Epidermal melanocyte (primary cell): ENCODE results near the gene GSTM1.
"Not testable (repeated sequence)": the region's sequence is repeated elsewhere in the genome, so short reads cannot be mapped to it uniquely, and the experiment has no call there.

Experiments
- DNase-seq: peaks from one replicate; pipeline ENCODE4 v3.0.0; 2011; ENCODE audit warnings: low spot score; ENCODE audit not compliant: insufficient read length

GSTM1 gene

DNA sequence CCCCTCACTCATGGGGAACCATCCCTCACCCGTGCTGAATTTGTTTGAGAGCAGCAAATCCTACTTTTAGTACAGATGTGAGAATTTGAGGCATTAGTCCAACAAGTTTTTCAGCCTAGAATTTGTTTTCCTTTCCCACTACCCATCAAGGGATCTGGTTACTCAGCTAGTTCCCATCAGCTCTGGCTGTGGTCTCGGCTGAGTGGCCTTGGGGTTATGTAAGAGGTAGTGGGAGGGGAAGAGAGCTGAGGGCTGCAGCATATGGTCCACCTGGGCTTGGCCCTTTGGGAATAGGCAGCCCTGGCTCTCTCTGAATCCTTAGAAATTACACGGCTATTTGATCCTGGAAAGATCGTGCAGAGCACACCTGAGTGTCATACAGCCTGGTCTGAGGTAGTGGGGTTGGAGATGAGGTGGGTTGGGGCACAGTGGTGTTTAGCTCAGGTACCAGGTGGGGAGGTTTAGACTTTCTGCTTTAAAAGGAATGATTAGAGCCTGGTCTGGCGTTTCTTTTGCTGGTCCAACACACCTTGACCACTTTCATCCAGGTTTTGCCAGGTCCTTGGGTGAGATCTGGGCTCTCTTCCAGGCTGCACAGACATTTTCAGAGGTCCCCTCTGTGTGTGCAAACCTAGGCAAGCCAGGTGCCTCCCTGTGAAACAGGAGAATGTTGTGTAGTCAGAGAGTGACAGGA lies 27.5 kb upstream of the GSTM1 start:
- no peak for DNase-seq

DNA sequence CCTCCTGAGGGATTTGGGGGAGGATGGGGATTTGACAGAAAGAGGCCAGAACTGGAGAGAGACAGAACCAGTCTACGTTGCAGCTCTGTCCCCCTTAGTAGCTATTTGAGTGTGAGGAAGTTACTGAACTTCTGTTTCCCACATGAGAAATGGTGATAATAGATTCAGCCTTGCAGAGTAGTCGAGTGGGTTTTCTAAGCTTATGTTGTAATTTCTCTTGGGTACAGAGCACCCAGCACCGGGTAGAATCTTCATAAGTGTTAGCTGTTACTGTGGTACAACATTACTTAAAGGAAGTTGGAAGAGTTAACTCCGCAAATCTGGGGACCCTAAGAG lies 27.0 kb upstream of the GSTM1 start:
- not testable (repeated sequence) for DNase-seq

DNA sequence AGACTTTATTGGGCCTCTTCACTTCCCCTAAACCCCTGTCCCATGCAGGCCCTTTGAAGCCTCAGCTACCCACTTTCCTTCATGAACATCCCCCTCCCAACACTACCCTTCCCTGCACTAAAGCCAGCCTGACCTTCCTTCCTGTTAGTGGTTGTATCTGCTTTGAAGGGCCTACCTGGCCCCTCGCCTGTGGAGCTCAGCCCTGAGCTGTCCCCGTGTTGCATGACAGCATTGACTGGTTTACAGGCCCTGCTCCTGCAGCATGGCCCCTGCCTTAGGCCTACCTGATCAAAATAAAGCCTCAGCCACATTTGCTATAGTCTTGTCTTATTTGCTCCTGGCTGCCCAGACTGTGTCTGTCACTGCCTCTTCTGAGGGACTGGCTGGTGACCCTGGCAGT lies 26.2 kb upstream of the GSTM1 start:
- no peak for DNase-seq

DNA sequence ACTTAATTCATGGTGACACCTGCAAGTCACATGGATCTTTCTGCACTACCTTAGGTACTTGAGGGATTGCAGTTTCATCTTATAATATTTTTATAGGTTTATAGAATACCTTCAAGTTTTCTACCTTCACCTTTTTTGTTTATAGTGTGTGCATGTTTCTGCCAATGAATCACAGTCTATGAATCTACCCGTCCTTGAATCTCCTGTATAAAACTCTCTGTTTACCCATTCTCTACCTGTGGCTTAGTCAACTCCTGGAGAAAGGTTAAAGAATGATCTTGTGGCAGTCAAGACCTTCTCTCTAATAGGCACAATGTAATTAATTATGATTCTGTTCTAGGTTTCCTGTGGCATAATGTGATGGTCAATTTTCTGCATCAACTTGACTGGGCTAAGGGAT lies 22.9 kb upstream of the GSTM1 start:
- DNase-seq = no peak

DNA sequence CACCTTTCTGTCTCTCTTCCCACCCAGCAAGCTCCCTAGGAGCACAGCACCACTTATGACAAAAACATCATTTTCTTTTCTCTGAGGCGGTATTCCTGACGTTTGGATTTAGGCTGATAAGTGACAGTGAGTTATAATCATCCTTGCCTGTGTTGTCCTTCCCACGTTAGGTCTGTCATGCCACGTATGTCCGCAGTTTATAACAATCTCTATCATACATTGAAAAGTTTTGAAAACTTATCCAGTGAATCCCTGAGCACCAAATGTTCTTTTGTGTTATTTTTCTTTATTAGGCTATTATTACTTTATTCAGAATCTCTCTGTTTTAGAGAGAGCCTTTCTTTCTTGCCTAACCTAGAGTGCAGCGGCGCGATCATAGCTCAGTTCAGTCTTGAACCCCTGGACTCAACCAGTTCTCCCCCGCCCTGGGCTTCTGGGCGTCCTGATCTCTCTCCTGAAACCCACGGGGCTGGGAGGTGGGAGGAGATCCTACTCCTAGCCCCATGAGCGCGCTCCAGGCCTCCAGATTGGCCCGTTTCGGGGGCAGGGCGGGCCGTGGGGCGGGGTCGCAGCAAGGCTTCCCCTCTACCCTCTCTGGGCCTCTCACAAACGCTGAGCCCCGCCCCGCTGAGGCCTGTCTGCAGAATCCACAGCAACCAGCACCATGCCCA lies 20.0 kb upstream of the GSTM1 start, which contains the start of gene GSTM2:
Gene GSTM2, plus strand, starts transcription at position 606 of the 671 bp plus-strand sequence. Its CDS starts 59 bp downstream, at position 665.
- peak; percentile 87 for DNase-seq

DNA sequence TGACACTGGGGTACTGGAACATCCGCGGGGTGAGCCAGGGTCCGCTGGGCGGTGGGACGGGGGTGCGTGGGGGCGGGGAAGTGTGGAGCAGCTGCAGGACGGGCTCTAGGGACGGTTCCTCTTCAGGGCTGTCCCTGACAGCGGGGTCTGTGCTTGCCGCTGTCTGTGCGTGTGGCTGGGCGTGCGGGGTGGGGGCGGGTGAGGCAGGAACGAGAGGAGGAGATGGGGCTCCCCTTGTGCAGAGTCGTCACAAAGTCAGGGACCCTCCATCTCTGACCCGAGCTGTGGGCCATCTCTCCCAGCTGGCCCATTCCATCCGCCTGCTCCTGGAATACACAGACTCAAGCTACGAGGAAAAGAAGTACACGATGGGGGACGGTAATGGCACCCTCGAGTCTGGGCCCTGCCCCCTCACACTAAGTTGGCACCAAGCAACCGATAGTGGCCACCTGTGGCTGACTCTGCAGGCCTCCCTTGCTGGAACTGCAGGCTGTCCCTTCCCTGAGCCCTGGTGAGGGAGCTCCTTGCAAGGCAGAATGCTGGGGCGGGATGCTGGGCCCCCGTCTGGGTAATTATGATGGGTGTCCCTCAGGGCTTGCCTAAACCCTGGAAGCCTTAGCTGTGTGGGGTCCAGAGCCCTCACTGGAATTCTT lies 19.4 kb upstream of the GSTM1 start:
- DNase-seq = no peak

DNA sequence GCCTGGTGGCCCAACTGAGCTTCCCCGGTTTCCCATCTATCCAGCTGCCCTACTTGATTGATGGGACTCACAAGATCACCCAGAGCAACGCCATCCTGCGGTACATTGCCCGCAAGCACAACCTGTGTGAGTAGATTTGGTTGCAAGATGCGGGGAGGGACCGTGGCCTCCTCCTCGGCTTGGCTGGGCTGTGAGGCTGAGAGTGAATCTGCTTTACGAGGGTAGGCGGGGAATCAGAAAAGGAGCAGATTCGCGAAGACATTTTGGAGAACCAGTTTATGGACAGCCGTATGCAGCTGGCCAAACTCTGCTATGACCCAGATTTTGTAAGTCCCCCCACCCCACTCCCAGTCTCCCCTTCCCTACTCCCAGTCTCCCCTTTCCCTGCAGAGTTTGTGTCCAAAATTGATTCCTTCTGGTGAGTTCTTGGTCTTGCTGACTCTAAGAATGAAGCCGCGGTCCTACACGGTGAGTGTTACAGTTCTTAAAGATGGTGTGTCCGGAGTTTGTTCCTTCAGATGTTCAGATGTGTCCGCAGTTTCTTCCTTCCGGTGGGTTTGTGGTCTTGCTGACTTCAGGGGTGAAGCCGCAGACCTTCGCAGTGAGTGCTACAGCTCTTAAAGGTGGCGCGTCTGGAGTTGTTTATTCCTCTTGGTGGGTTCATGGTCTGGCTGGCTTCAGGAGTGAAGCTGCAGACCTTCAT lies 18.2 kb upstream of the GSTM1 start:
- no peak for DNase-seq

DNA sequence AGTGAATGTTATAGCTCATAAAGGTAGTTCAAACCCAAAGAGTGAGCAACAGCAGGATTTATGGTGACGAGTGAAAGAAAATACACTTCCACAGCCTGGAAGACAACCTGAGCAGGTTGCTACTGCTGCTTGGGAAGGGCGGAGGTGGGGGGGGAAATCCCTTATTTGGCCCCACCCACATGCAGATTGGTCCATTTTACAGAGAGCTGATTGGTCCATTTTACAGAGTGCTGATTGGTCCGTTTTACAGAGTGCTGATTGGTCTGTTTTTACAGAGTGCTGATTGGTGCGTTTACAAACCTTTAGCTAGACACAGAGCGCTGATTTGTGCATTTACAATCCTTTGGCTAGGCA lies 17.7 kb upstream of the GSTM1 start:
- not testable (repeated sequence) for DNase-seq

DNA sequence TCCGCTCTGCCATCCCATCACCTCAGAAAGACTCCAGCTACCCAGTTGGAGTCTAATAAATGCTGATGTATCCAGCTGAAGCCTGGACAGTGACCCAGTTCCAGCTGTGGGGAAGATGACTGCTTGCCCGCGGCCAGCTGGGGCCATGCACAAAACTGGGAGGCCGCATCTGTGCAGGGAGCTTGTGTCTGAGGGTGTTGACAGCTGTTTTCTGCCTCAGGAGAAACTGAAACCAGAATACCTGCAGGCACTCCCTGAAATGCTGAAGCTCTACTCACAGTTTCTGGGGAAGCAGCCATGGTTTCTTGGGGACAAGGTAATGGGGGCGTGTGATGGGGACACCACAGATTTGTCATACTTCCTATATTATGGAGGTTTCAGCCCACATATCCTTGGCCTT lies 16.6 kb upstream of the GSTM1 start:
- DNase-seq = no peak

DNA sequence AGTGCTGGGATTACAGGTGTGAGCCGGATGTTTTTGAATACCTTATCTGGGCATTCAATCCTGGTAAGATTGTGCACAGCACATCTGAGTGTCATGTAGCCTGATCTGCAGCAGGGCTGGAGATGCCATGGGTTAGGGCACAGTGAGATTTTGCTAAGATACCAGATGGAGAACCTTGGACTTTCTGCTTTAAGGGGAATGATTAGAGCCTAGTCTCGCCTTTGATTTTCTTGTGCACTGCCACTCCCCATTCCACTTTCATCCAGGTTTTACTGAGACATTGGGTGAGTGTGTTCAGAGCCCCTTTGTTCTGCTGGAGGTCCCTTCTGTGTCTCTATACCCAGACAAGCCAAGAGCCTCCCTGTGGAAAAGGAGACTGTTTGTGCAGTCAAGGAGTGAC lies 13.8 kb upstream of the GSTM1 start:
- not testable (repeated sequence) for DNase-seq

DNA sequence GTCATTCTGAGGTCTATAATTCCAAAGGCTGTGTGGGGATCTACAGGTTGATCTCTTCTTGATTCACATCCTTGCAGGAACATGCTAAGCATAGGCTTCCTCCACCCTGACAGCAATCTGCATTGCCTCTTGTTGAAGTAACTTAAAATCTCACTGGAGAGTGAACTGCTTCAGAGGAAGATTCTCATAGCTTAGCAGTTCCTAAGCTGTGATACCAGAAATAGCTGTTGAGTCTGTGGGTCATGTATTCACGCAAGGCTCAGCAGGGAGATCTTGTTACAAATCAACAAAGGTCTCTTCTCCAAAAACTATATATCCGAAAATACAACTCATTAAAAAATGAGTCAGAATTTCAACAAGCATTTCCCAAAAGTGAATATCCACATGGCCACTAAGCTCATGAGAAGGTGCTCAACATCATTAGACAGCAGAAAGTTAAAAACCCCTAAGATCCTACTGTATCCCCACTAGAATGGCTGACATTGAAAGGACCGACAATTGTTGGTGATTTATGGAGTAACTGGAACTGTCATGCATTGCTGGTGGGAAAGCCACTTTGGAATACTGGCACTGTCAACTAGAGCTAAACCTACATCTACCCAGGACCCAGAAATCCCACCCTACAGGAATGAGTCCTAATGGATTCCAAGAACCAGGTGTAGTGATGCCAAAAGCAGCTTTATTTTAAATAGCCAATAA lies 10.8 kb upstream of the GSTM1 start:
- not testable (repeated sequence) for DNase-seq

DNA sequence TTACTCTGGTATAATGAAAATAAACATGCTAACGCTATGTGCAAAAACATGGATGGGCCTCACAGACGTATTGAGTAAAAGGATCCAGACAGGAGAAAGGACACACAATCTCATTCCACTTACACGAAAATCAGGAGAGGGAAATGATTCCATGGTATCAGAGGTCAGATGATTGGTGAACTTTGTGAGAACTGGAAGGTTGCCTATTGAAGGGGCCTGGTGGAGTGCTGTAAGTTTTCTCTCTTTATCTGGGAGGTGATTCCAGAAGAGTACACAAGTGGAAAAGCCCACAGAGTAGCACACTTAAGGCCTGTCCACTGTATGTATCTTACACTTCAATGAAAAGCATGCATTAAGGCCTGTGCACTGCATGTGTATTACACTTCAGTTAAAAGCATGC lies 10.2 kb upstream of the GSTM1 start:
- DNase-seq = no peak

DNA sequence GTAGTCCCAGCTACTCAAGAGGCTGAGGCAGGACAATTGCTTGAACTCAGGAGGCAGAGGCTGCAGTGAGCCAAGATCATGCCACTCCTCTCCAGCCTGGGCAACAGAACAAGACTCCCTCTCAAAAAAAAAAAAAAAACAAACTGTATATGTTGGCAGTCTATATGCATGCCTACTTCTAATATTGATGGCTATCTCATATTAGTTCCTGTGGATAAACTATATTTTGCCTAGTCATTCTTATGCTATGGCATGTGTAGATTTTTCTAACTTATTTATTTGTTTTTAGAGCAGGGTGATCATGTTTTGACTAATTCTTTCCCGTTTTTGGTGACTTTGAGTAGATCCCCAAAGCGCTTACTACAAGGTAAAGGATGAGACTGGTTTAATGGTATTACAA lies 9.0 kb upstream of the GSTM1 start:
- not testable (repeated sequence) for DNase-seq

DNA sequence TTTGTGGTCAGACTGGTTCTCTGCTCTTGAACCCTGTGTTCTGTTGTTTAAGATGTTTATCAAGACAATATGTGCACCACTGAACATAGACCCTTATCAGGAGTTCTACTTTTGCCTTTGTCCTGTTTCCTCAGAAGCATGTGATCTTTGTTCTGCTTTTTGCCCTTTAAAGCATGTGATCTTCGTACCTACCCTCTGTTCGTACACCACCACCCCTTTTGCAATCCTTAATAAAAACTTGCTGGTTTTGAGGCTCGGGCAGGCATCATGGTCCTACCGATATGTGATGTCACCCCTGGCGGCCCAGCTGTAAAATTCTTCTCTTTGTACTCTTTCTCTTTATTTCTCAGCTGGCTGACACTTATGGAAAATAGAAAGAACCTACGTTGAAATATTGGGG lies 2.8 kb upstream of the GSTM1 start:
- not testable (repeated sequence) for DNase-seq

DNA sequence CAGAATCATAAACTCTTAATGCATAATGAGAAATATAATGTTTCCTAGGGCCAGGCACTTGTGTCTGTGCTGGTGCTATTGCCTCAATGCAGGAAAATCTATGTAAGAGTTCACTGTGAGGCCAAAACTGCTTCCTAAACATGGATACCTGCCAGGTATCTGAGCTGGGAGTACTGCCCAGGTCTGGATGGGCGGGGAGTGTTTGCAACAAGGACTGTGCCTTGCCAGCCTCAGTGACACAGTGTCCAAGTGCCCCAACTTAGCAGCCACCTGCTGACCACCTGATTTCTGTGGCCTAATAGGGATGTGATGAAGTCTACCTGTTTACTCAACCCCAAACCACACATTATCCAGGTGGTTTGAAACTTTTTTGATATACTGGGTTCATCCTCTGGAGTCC lies 2.2 kb upstream of the GSTM1 start:
- DNase-seq = not testable (repeated sequence)

DNA sequence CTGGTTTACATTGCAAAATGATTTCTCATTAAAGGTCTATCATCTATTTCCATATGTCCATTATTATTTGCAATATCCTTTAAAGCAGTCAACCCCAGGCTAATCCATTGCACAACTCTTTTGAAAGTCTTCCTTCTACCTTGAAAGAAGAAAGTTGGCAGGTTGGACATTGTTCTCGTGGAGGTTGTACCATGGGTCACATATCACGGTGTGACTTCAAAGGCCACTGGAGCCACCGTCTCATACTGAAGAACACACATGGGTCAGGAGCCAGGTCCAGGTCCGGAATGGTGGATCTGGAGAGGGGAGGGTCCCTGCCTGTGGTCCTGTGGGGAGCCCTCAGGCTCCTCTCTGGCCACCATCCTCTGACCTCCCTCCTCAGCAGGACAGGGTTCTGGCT lies 1.7 kb upstream of the GSTM1 start:
- DNase-seq = not testable (repeated sequence)

DNA sequence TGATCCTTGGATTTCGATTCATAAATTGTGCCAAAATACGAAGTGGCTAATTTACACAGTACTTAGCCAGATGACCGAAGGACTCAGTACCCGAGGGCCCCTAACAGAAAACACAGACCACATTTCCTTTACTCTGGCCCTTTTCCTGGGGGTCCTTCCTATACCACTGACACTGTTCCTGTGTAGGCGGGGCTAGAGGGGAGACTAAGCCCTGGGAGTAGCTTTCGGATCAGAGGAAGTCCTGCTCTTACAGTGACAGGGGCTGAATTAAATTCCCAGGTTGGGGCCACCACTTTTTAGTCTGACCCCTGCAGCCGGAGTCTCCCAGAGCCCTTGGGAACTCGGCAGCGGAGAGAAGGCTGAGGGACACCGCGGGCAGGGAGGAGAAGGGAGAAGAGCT lies 508 bp upstream of the GSTM1 start:
- not testable (repeated sequence) for DNase-seq

DNA sequence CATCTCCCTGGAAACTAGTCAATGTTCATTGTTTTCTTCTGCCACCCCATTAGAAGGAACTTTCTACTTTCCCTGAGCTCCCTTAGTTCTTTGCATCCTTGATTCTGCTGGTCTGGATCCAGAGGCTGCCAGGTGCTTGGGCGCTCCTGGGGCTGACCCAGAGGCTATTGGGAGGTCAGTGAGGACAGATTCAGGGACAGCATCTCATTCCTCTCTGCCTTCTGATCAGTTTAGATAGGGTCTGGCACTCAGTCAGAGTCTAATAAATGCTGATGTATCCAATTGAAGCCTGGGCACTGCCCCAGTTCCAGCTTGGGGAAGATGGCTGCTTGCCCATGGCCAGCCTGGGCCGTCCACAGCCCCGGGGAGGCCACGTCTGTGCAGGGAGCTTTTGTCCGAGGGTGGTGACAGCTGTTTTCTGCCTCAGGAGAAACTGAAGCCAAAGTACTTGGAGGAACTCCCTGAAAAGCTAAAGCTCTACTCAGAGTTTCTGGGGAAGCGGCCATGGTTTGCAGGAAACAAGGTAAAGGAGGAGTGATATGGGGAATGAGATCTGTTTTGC lies 2.3 kb downstream of the GSTM1 start:
- DNase-seq = no peak

DNA sequence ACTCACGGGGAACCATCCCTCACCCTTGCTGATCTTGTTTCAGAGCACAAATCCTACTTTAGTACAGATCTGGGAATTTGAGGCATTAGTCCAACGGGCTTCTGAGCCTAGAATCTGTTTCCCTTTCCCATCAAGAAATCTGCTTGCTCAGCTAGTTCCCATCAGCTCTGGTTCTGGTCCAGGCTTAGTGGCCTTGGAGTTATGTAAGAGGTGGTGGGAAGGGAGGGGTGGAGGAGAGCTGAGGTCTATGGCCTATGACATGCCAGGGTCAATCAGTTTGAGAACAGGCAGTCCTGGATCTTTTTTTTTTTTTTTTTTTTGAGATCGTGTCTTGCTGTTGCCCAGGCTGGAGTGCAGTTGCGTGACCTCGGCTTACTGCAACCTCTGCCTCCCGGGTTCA lies 4.1 kb downstream of the GSTM1 start:
- DNase-seq = no peak

DNA sequence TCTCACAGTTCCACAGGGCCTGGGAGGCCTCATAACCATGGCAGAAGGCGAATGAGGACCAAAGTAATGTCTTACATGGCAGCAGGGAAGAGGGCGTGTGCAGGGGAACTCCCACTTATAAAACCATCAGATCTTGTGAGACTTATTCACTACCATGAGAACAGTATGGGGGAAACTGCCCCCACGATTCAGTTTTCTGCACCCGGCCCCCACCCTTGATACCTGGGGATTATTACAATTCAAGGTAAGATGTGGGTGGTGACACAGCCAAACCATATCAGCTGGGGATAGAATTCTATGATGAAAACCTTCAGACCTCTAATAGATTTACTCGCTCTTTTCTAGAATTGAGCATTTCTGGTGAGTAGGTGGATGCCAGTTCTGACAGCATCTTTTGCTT lies 6.8 kb downstream of the GSTM1 start:
- DNase-seq = not testable (repeated sequence)

DNA sequence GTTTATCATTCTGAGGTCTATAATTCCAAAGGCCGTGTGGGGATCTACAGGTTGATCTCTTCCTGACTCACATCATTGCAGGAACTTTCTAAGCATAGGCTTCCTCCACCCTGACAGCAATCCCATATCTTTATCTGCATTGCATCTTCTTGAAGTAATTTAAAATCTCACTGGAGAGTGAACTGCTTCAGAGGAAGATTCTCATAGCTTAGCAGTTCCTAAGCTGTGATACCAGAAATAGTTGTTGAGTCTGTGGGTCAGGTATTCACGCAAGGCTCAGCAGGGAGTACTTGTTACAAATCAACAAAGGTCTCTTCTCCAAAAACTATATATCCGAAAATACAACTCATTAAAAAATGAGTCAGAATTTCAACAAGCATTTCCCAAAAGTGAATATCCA lies 7.5 kb downstream of the GSTM1 start:
- DNase-seq = not testable (repeated sequence)
